OCI-LY3 (cell line): ENCODE measurements around the gene POLDIP3.

ENCODE experiments used
- H2AFZ ChIP-seq: fragments of 200-600, 300-600 bp; shearing (Covaris generic); 2 replicates; pipeline ENCODE4 v1.6.0; 2014; ENCODE audit warnings: antibody characterized with exemption, low read depth, low read length
- H3K27ac ChIP-seq: fragments of 200-600, 300-600 bp; sonication (generic); 2 replicates; pipeline ENCODE4 v1.5.1; 2014; ENCODE audit warnings: mild to moderate bottlenecking, low read length, moderate library complexity, mixed read lengths
- H3K27me3 ChIP-seq: fragments of 200-600, 300-600 bp; sonication (generic); 2 replicates; pipeline ENCODE4 v1.6.1; 2014; ENCODE audit warnings: low read depth, low read length, mixed read lengths
- H3K36me3 ChIP-seq: fragments of 200-600, 300-600 bp; sonication (generic); replicated peaks from 2 replicates; pipeline ENCODE3; 2014; ENCODE audit warnings: low read depth, low read length, mixed read lengths
- H3K4me1 ChIP-seq: fragments of 300-600, 200-600 bp; sonication (generic); 2 replicates; pipeline ENCODE4 v1.6.1; 2014; ENCODE audit warnings: low read length, mixed read lengths
- H3K4me2 ChIP-seq: fragments of 200-600, 300-600 bp; sonication (generic); 2 replicates; pipeline ENCODE4 v1.6.1; 2014; ENCODE audit warnings: low read length, mixed read lengths
- H3K4me3 ChIP-seq: fragments of 300-600, 200-600 bp; sonication (generic); 2 replicates; pipeline ENCODE4 v1.5.1; 2014; ENCODE audit warnings: antibody characterized with exemption, mild to moderate bottlenecking, low read length, moderate library complexity
- H3K79me2 ChIP-seq: fragments of 300-600, 200-600 bp; shearing (Covaris generic); 2 replicates; pipeline ENCODE4 v1.6.1; 2014; ENCODE audit warnings: mild to moderate bottlenecking, low read length, mixed read lengths
- H3K9ac ChIP-seq: fragments of 300-600, 200-600 bp; shearing (Covaris generic); 2 replicates; pipeline ENCODE4 v1.6.0; 2014; ENCODE audit warnings: mild to moderate bottlenecking, low read length, moderate library complexity
- H3K9me3 ChIP-seq: fragments of 200-600, 300-600 bp; shearing (Covaris generic); 2 replicates; pipeline ENCODE4 v1.6.1; 2014; ENCODE audit warnings: low read length, mixed read lengths; ENCODE audit not compliant: insufficient read depth
- H4K20me1 ChIP-seq: fragments of 200-600, 300-600 bp; sonication (generic); 2 replicates; pipeline ENCODE4 v1.6.1; 2016; ENCODE audit warnings: low read length, mixed read lengths; ENCODE audit not compliant: insufficient read depth
- CTCF ChIP-seq: fragments of 200-600, 300-600 bp; sonication (generic); IDR thresholded peaks from 2 replicates; pipeline ENCODE4 v1.5.1; 2014; ENCODE audit warnings: antibody characterized with exemption, low read length, low read depth
- EZH2phosphoT487 ChIP-seq: fragments of 200-600 bp; shearing (Covaris generic); IDR thresholded peaks from 2 replicates; pipeline ENCODE4 v1.6.1; 2018; ENCODE audit warnings: antibody characterized with exemption, mixed run types, low read depth

The POLDIP3 gene

GRCh38 chr22:42622061-42622710 lies 7.5 kb upstream of the POLDIP3 start:
- H3K36me3 ChIP-seq = peaks cover 21% of the 10 kb centered on the region
- no peaks in the 10 kb centered on the region for H3K79me2 ChIP-seq
- H4K20me1 ChIP-seq = no peaks in the 10 kb centered on the region
- H3K27ac ChIP-seq = no peak overlapping the region
- no peak for TF ChIP-seq CTCF
- TF ChIP-seq EZH2phosphoT487 = no peak
- H3K9ac ChIP-seq = no peak overlapping the region
- H3K4me3 ChIP-seq = no peak overlapping the region
- H3K4me1 ChIP-seq = peaks cover 8% of the 10 kb centered on the region
- H3K9me3 ChIP-seq = no peaks in the 10 kb centered on the region
- H2AFZ ChIP-seq = no peak overlapping the region
- H3K4me2 ChIP-seq = no peak overlapping the region
- no peaks in the 10 kb centered on the region for H3K27me3 ChIP-seq

GRCh38 chr22:42621505-42622002 lies 6.9 kb upstream of the POLDIP3 start:
- no peak overlapping the region for H3K27ac ChIP-seq

GRCh38 chr22:42620084-42620483 lies 5.4 kb upstream of the POLDIP3 start:
- Histone ChIP-seq H4K20me1 (no peaks in the 10 kb centered on the region), H3K79me2 (no peaks in the 10 kb centered on the region), H3K4me1 (peaks cover 12% of the 10 kb centered on the region), H3K4me2 (no peak overlapping the region), H3K9me3 (no peaks in the 10 kb centered on the region), H3K4me3 (no peak overlapping the region), H3K9ac (no peak overlapping the region), H3K36me3 (peaks cover 10% of the 10 kb centered on the region), H3K27me3 (no peaks in the 10 kb centered on the region), H2AFZ (no peak overlapping the region), H3K27ac (no peak overlapping the region)
- TF ChIP-seq CTCF (no peak), EZH2phosphoT487 (no peak)

More at GRCh38 chr22:42621505-42622002, 6.9 kb upstream of the POLDIP3 start:
- no peak overlapping the region for H3K4me3 ChIP-seq
- H3K4me2 ChIP-seq = no peak overlapping the region
- TF ChIP-seq CTCF (peak; percentile 96), EZH2phosphoT487 (no peak)
- no peaks in the 10 kb centered on the region for H3K27me3 ChIP-seq
- no peaks in the 10 kb centered on the region for H3K9me3 ChIP-seq
- H4K20me1 ChIP-seq = no peaks in the 10 kb centered on the region
- H3K79me2 ChIP-seq = no peaks in the 10 kb centered on the region
- no peak overlapping the region for H2AFZ ChIP-seq
- H3K4me1 ChIP-seq = peaks cover 8% of the 10 kb centered on the region
- no peak overlapping the region for H3K9ac ChIP-seq
- H3K36me3 ChIP-seq = peaks cover 15% of the 10 kb centered on the region

- TF ChIP-seq EZH2phosphoT487 (no peak), CTCF (no peak)
- no peaks in the 10 kb centered on the region for H4K20me1 ChIP-seq
- H3K4me1 ChIP-seq = peaks cover 12% of the 10 kb centered on the region
- H3K9ac ChIP-seq = no peak overlapping the region
- no peak overlapping the region for H3K4me2 ChIP-seq
- no peaks in the 10 kb centered on the region for H3K9me3 ChIP-seq
- peaks cover under 1% of the 10 kb centered on the region; the same call in 1 of the 2 replicates for H3K79me2 ChIP-seq
- peaks cover 6% of the 10 kb centered on the region for H3K36me3 ChIP-seq
- no peak overlapping the region for H3K27ac ChIP-seq
- no peak overlapping the region for H2AFZ ChIP-seq
- no peak overlapping the region for H3K4me3 ChIP-seq
- no peaks in the 10 kb centered on the region for H3K27me3 ChIP-seq
Observed at GRCh38 chr22:42619261-42620063, 4.8 kb upstream of the POLDIP3 start.
